HepG2 (cell line): ENCODE results near the gene COL9A3. TPM values are rescaled to one million over a fixed set of nuclear protein-coding genes. Genes with fewer than 3 reads are reported as not detected.
A peak's percentile ranks its signal among the peaks of the same experiment; 100 is the strongest.

Source experiments
- AGO2 ChIP-seq: fragments of 200-400 bp; formaldehyde crosslinking; optimal IDR thresholded peaks from 2 replicates; pipeline ENCODE3; 2017; ENCODE audit warnings: mild to moderate bottlenecking, low read depth, low read length, moderate library complexity
- CREB1 ChIP-seq, 2 experiments: fragments of 450-650 bp in 1 of 2; IDR thresholded peaks; 2 replicates each; pipeline ENCODE4 v1.6.1; 2016 to 2017; ENCODE audit warnings: control low read depth in 1 of 2, mild to moderate bottlenecking in 1 of 2, missing compliant biosample characterization in 1 of 2, missing genetic modification characterization in 1 of 2
- ESRRA ChIP-seq: sonication (generic); formaldehyde crosslinking; IDR thresholded peaks from 2 replicates; pipeline ENCODE4 v1.5.1; 2020; ENCODE audit warnings: mild to moderate bottlenecking, low read depth, missing genetic modification reagents
- HIVEP1 ChIP-seq: sonication (generic); formaldehyde crosslinking; IDR thresholded peaks from 2 replicates; pipeline ENCODE4 v1.4.0; 2020; ENCODE audit warnings: mild to moderate bottlenecking, missing genetic modification reagents
- NFKB2 ChIP-seq: sonication (generic); formaldehyde crosslinking; IDR thresholded peaks from 2 replicates; pipeline ENCODE4 v1.4.0; 2020; ENCODE audit warnings: missing genetic modification reagents, borderline replicate concordance
- POLR2A ChIP-seq, 2 experiments: IDR thresholded peaks; 2 replicates each; pipeline ENCODE4 v1.6.1; 2011; ENCODE audit warnings: low read depth in 2 of 2, low read length in 2 of 2, mild to moderate bottlenecking in 1 of 2, moderate library complexity in 1 of 2; ENCODE audit not compliant: insufficient read depth in 1 of 2
- RBM22 ChIP-seq: fragments of 200-400 bp; formaldehyde crosslinking; optimal IDR thresholded peaks from 2 replicates; pipeline ENCODE3; 2017; ENCODE audit warnings: mild to moderate bottlenecking, low read length, moderate library complexity
- TOPORS ChIP-seq: sonication (generic); formaldehyde crosslinking; IDR thresholded peaks from 2 replicates; pipeline ENCODE4 v1.8.0; 2023; ENCODE audit warnings: mild to moderate bottlenecking, missing genetic modification reagents
- ZC3H4 ChIP-seq: sonication (generic); formaldehyde crosslinking; IDR thresholded peaks from 2 replicates; pipeline ENCODE4 v1.4.0; 2020; ENCODE audit warnings: missing genetic modification reagents, borderline replicate concordance
- ZKSCAN5 ChIP-seq: sonication (generic); formaldehyde crosslinking; IDR thresholded peaks from 2 replicates; pipeline ENCODE4 v1.5.1; 2020; ENCODE audit warnings: mild to moderate bottlenecking, missing genetic modification reagents
- ZNF225 ChIP-seq: sonication (generic); formaldehyde crosslinking; IDR thresholded peaks from 2 replicates; pipeline ENCODE4 v1.4.0; 2020; ENCODE audit warnings: mild to moderate bottlenecking, missing genetic modification reagents
- polyA plus RNA-seq, 8 experiments: library from polyadenylated mRNA; depleted of rRNA in 3 of 8; stranded (reverse) in 7 of 8; unstranded in 1 of 8; fragments of >200 nt; fragmentation: Illumina TruSeq in 4 of 8; extraction: Trizol in 4 of 8; gene quantifications; 2 replicates each; pipeline versions ENCODE4 v1.2.1 to v1.2.3, GENCODE V29; 2011 to 2016; ENCODE audit warnings: low read depth in 4 of 8, missing spikeins in 1 of 8, mixed read lengths in 1 of 8; ENCODE audit not compliant: insufficient read depth in 1 of 8
- total RNA-seq, 5 experiments: library from RNA; depleted of rRNA; stranded (reverse); fragments of >200 nt; fragmentation: Illumina TruSeq; extraction: Trizol; gene quantifications; 2 replicates each; pipeline ENCODE4 v1.2.3, GENCODE V29; 2016; ENCODE audit warnings: low read depth in 1 of 5
- TF ChIP-seq, protein P1 (sequence below): sonication (generic); formaldehyde crosslinking; IDR thresholded peaks from 2 replicates; pipeline ENCODE4 v1.4.0; 2020; ENCODE audit warnings: mild to moderate bottlenecking, missing genetic modification reagents
- TF ChIP-seq, protein P2 (sequence below): sonication (generic); formaldehyde crosslinking; IDR thresholded peaks from 2 replicates; pipeline ENCODE4 v1.9.0; 2022; ENCODE audit warnings: missing genetic modification reagents, mild to moderate bottlenecking, borderline replicate concordance
- TF ChIP-seq, protein P3 (sequence below): sonication (generic); formaldehyde crosslinking; IDR thresholded peaks from 2 replicates; pipeline ENCODE4 v1.9.0; 2021; ENCODE audit warnings: missing genetic modification reagents, mild to moderate bottlenecking, borderline replicate concordance
- TF ChIP-seq, protein P4 (sequence below): sonication (generic); formaldehyde crosslinking; IDR thresholded peaks from 2 replicates; pipeline ENCODE4 v1.4.0; 2020; ENCODE audit warnings: missing genetic modification reagents, borderline replicate concordance

Gene COL9A3
- total and polyA plus RNA-seq, 2 of the 13 experiments (the other 11 are each of a cell fraction or from before 2014, with no cell fraction given) = 155 to 204 TPM

DNA sequence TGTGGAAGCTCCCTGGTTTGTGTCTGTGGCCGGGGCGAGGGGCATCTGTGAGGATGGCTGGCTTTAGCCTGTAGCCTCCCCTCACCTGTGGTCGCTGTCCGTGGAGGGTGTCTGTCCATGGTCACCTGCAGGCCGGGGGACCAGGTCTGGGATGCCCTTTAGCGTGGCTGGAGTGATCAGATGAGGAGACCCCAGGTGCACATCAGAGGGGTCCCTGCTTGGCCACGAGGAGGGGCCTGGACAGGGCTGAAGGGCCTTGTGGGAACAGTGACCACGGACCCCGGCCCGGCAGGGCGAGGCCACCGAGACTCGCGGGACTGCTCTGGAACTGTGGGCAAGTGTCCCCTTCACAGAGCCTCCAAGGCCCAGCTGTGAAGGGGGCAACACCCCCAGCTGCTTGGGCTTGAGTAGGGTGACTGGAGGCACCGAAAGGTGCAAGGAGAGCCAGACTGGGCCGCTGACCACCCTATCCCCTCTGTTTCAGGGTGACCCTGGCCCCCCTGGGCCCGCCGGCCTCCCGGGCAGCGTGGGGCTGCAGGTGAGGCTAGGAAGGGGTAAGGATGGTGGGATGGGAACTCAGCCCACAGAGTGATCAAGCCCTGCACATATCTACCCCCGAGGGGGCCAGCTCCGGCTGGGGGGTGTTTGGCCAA, 8.6 kb downstream of the COL9A3 start (continued):
- TF ChIP-seq, protein P1, sequence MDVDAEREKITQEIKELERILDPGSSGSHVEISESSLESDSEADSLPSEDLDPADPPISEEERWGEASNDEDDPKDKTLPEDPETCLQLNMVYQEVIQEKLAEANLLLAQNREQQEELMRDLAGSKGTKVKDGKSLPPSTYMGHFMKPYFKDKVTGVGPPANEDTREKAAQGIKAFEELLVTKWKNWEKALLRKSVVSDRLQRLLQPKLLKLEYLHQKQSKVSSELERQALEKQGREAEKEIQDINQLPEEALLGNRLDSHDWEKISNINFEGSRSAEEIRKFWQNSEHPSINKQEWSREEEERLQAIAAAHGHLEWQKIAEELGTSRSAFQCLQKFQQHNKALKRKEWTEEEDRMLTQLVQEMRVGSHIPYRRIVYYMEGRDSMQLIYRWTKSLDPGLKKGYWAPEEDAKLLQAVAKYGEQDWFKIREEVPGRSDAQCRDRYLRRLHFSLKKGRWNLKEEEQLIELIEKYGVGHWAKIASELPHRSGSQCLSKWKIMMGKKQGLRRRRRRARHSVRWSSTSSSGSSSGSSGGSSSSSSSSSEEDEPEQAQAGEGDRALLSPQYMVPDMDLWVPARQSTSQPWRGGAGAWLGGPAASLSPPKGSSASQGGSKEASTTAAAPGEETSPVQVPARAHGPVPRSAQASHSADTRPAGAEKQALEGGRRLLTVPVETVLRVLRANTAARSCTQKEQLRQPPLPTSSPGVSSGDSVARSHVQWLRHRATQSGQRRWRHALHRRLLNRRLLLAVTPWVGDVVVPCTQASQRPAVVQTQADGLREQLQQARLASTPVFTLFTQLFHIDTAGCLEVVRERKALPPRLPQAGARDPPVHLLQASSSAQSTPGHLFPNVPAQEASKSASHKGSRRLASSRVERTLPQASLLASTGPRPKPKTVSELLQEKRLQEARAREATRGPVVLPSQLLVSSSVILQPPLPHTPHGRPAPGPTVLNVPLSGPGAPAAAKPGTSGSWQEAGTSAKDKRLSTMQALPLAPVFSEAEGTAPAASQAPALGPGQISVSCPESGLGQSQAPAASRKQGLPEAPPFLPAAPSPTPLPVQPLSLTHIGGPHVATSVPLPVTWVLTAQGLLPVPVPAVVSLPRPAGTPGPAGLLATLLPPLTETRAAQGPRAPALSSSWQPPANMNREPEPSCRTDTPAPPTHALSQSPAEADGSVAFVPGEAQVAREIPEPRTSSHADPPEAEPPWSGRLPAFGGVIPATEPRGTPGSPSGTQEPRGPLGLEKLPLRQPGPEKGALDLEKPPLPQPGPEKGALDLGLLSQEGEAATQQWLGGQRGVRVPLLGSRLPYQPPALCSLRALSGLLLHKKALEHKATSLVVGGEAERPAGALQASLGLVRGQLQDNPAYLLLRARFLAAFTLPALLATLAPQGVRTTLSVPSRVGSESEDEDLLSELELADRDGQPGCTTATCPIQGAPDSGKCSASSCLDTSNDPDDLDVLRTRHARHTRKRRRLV (CRISPR knock-in tag) = no peak
- TF ChIP-seq, protein P2, sequence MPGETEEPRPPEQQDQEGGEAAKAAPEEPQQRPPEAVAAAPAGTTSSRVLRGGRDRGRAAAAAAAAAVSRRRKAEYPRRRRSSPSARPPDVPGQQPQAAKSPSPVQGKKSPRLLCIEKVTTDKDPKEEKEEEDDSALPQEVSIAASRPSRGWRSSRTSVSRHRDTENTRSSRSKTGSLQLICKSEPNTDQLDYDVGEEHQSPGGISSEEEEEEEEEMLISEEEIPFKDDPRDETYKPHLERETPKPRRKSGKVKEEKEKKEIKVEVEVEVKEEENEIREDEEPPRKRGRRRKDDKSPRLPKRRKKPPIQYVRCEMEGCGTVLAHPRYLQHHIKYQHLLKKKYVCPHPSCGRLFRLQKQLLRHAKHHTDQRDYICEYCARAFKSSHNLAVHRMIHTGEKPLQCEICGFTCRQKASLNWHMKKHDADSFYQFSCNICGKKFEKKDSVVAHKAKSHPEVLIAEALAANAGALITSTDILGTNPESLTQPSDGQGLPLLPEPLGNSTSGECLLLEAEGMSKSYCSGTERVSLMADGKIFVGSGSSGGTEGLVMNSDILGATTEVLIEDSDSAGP = 0 out of 2 replicates have a peak, but pooled peaks have one; percentile 7
- TF ChIP-seq POLR2A (IDR thresholded peaks at IDR 0.05; ENCODE audit: insufficient read depth in 1 of 2, low read depth in 2 of 2, low read length in 2 of 2) (no peak), HIVEP1 (CRISPR knock-in tag) (no peak), CREB1 (IDR thresholded peaks at IDR 0.05) (no peak), CREB1 (CRISPR knock-in tag; IDR thresholded peaks at IDR 0.05) (no peak), AGO2 (peak; percentile 76), TOPORS (CRISPR knock-in tag) (no peak), ZC3H4 (peak; percentile 31; the same call in 1 of the 2 replicates), RBM22 (no peak), ZNF225 (CRISPR knock-in tag) (0 out of 2 replicates have a peak, but pooled peaks have one; percentile 10), ZKSCAN5 (no peak; the same call in 1 of the 2 replicates), NFKB2 (no peak), ESRRA (no peak)
- TF ChIP-seq, protein P3, sequence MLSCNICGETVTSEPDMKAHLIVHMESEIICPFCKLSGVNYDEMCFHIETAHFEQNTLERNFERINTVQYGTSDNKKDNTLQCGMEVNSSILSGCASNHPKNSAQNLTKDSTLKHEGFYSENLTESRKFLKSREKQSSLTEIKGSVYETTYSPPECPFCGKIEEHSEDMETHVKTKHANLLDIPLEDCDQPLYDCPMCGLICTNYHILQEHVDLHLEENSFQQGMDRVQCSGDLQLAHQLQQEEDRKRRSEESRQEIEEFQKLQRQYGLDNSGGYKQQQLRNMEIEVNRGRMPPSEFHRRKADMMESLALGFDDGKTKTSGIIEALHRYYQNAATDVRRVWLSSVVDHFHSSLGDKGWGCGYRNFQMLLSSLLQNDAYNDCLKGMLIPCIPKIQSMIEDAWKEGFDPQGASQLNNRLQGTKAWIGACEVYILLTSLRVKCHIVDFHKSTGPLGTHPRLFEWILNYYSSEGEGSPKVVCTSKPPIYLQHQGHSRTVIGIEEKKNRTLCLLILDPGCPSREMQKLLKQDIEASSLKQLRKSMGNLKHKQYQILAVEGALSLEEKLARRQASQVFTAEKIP = no peak
- TF ChIP-seq, protein P4, sequence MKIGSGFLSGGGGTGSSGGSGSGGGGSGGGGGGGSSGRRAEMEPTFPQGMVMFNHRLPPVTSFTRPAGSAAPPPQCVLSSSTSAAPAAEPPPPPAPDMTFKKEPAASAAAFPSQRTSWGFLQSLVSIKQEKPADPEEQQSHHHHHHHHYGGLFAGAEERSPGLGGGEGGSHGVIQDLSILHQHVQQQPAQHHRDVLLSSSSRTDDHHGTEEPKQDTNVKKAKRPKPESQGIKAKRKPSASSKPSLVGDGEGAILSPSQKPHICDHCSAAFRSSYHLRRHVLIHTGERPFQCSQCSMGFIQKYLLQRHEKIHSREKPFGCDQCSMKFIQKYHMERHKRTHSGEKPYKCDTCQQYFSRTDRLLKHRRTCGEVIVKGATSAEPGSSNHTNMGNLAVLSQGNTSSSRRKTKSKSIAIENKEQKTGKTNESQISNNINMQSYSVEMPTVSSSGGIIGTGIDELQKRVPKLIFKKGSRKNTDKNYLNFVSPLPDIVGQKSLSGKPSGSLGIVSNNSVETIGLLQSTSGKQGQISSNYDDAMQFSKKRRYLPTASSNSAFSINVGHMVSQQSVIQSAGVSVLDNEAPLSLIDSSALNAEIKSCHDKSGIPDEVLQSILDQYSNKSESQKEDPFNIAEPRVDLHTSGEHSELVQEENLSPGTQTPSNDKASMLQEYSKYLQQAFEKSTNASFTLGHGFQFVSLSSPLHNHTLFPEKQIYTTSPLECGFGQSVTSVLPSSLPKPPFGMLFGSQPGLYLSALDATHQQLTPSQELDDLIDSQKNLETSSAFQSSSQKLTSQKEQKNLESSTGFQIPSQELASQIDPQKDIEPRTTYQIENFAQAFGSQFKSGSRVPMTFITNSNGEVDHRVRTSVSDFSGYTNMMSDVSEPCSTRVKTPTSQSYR = peak; percentile 11; the same call in 1 of the 2 replicates
